ENCODE data around the gene FGF12.

Gene FGF12

GRCh38 chr3:192444096-192444790 is 283.1 kb downstream of the FGF12 start:
- TF ChIP-seq SIN3A (IDR thresholded peaks at IDR 0.05; ENCODE audit: borderline replicate concordance, insufficient read depth, low read length) (no peak), REST (IDR thresholded peaks at IDR 0.05; ENCODE audit: insufficient read depth in 1 of 2, low read depth in 2 of 2, low read length in 2 of 2) (no peak), TAF1 (IDR thresholded peaks at IDR 0.05; ENCODE audit: borderline replicate concordance, insufficient read depth, low read length) (no peak), FOXP2 (optimal IDR thresholded peaks at IDR 0.05; ENCODE audit: borderline replicate concordance, extremely low read depth, extremely low read length, insufficient read depth) (no peak), POLR2AphosphoS5 (IDR thresholded peaks at IDR 0.05; ENCODE audit: low read depth, low read length) (no peak)

GRCh38 chr3:192435241-192435640 is 292.1 kb downstream of the FGF12 start:
- TF ChIP-seq FOXP2 (optimal IDR thresholded peaks at IDR 0.05; ENCODE audit: borderline replicate concordance, extremely low read depth, extremely low read length, insufficient read depth) (no peak), POLR2AphosphoS5 (IDR thresholded peaks at IDR 0.05; ENCODE audit: low read depth, low read length) (no peak), REST (IDR thresholded peaks at IDR 0.05; ENCODE audit: insufficient read depth in 1 of 2, low read depth in 2 of 2, low read length in 2 of 2) (no peak), TAF1 (IDR thresholded peaks at IDR 0.05; ENCODE audit: borderline replicate concordance, insufficient read depth, low read length) (no peak), SIN3A (IDR thresholded peaks at IDR 0.05; ENCODE audit: borderline replicate concordance, insufficient read depth, low read length) (no peak)

GRCh38 chr3:192434186-192434585 is 293.2 kb downstream of the FGF12 start:
- no peak for TF ChIP-seq SIN3A (IDR thresholded peaks at IDR 0.05; ENCODE audit: borderline replicate concordance, insufficient read depth, low read length)
- no peak for TF ChIP-seq POLR2AphosphoS5 (IDR thresholded peaks at IDR 0.05; ENCODE audit: low read depth, low read length)
- no peak for TF ChIP-seq REST (IDR thresholded peaks at IDR 0.05; ENCODE audit: insufficient read depth in 1 of 2, low read depth in 2 of 2, low read length in 2 of 2)
- no peak for TF ChIP-seq FOXP2 (optimal IDR thresholded peaks at IDR 0.05; ENCODE audit: borderline replicate concordance, extremely low read depth, extremely low read length, insufficient read depth)
- no peak for TF ChIP-seq TAF1 (IDR thresholded peaks at IDR 0.05; ENCODE audit: borderline replicate concordance, insufficient read depth, low read length)

- no peak for TF ChIP-seq POLR2AphosphoS5 (IDR thresholded peaks at IDR 0.05; ENCODE audit: low read depth, low read length)
- no peak for TF ChIP-seq TAF1 (IDR thresholded peaks at IDR 0.05; ENCODE audit: borderline replicate concordance, insufficient read depth, low read length)
- TF ChIP-seq FOXP2 (optimal IDR thresholded peaks at IDR 0.05; ENCODE audit: borderline replicate concordance, extremely low read depth, extremely low read length, insufficient read depth), result no peak
- no peak for TF ChIP-seq REST (IDR thresholded peaks at IDR 0.05; ENCODE audit: insufficient read depth in 1 of 2, low read depth in 2 of 2, low read length in 2 of 2)
- TF ChIP-seq SIN3A (IDR thresholded peaks at IDR 0.05; ENCODE audit: borderline replicate concordance, insufficient read depth, low read length), result no peak
These were observed 293.6 kb downstream of the FGF12 start for GRCh38 chr3:192433704-192434103.
